Osteoblast (primary cell): ENCODE measurements around the gene DPM1. TPM values are rescaled to one million over a fixed set of nuclear protein-coding genes. Genes with fewer than 3 reads are reported as not detected.

Experiments
- DNase-seq: peaks from one replicate; pipeline ENCODE4 v3.0.0; 2011; ENCODE audit warnings: low spot score, mixed read lengths; ENCODE audit not compliant: insufficient read length; ENCODE audit errors: missing footprints
- H2AFZ ChIP-seq: 2 replicates; pipeline ENCODE4 v1.6.0; 2011; ENCODE audit warnings: mild to moderate bottlenecking, low read length
- H3K27ac ChIP-seq: 2 replicates; pipeline ENCODE4 v1.5.1; 2011; ENCODE audit warnings: mild to moderate bottlenecking, low read depth, low read length, moderate library complexity
- H3K27me3 ChIP-seq: 2 replicates; pipeline ENCODE4 v1.6.0; 2012; ENCODE audit warnings: mild to moderate bottlenecking, control low read depth, inconsistent platforms, low read length, moderate library complexity; ENCODE audit not compliant: insufficient read depth
- H3K36me3 ChIP-seq: 2 replicates; pipeline ENCODE4 v1.5.1; 2011; ENCODE audit warnings: mild to moderate bottlenecking, low read length, control low read depth, moderate library complexity; ENCODE audit not compliant: insufficient read depth
- H3K4me1 ChIP-seq: 2 replicates; pipeline ENCODE4 v1.5.1; 2011; ENCODE audit warnings: mild to moderate bottlenecking, low read length, control low read depth, moderate library complexity; ENCODE audit not compliant: insufficient read depth
- H3K4me2 ChIP-seq: 2 replicates; pipeline ENCODE4 v1.6.0; 2011; ENCODE audit warnings: mild to moderate bottlenecking, low read length; ENCODE audit not compliant: insufficient read depth
- H3K4me3 ChIP-seq: fragments of 200-600 bp; sonication (generic); 3 replicates; pipeline ENCODE4 v1.5.1; 2012; ENCODE audit warnings: mild to moderate bottlenecking, low read length, inconsistent platforms; ENCODE audit not compliant: insufficient read depth
- H3K79me2 ChIP-seq: 2 replicates; pipeline ENCODE4 v1.6.0; 2012; ENCODE audit warnings: mild to moderate bottlenecking, low read length, control low read depth, inconsistent platforms; ENCODE audit not compliant: insufficient read depth
- H3K9me3 ChIP-seq: 2 replicates; pipeline ENCODE4 v1.5.1; 2011; ENCODE audit warnings: low read depth, low read length, control low read depth
- H4K20me1 ChIP-seq: 2 replicates; pipeline ENCODE4 v1.6.0; 2012; ENCODE audit warnings: mild to moderate bottlenecking, low read length, control low read depth; ENCODE audit not compliant: insufficient read depth
- CTCF ChIP-seq: IDR thresholded peaks from 2 replicates; pipeline ENCODE4 v1.5.1; 2011; ENCODE audit warnings: mild to moderate bottlenecking, low read depth, low read length, moderate library complexity; ENCODE audit errors: extremely low read depth
- total RNA-seq: library from RNA; depleted of rRNA; stranded (reverse); fragments of >200 nt; gene quantifications from 2 replicates; pipeline ENCODE4 v1.2.3, GENCODE V29; 2012

Gene DPM1
- 43.3 and 53.2 TPM in 2 replicates for total RNA-seq

GRCh38 chr20:50957798-50958614, at the start of gene DPM1:
DPM1 (minus strand) TSS chr20:50958532; CDS start chr20:50958523, 9 bp downstream.
- H3K4me2 ChIP-seq = peak within 1 kb of the TSS; percentile 92
- H3K4me1 ChIP-seq = peaks cover 23% of the 10 kb centered on the region
- TF ChIP-seq CTCF = no peak
- peaks cover 38% of the 10 kb centered on the region for H4K20me1 ChIP-seq
- H3K36me3 ChIP-seq = peaks cover 33% of the 10 kb centered on the region
- peak within 1 kb of the TSS; percentile 74 for H2AFZ ChIP-seq
- H3K4me3 ChIP-seq = peak within 1 kb of the TSS; percentile 94
- H3K27ac ChIP-seq = peak within 1 kb of the TSS; percentile 98
- peak; percentile 87 for DNase-seq
- H3K79me2 ChIP-seq = peaks cover 77% of the 10 kb centered on the region
- H3K27me3 ChIP-seq = no peaks in the 10 kb centered on the region
- H3K9me3 ChIP-seq = no peaks in the 10 kb centered on the region

GRCh38 chr20:51005214-51005613, 46.9 kb upstream of the DPM1 start:
- TF ChIP-seq CTCF = no peak

GRCh38 chr20:51004781-51005180, 46.4 kb upstream of the DPM1 start:
- Histone ChIP-seq H3K79me2 (no peaks in the 10 kb centered on the region), H2AFZ (no peak overlapping the region), H3K27ac (no peak overlapping the region), H3K4me3 (no peak overlapping the region), H3K27me3 (no peaks in the 10 kb centered on the region), H3K4me2 (no peak overlapping the region), H3K4me1 (no peaks in the 10 kb centered on the region), H3K9me3 (no peaks in the 10 kb centered on the region), H3K36me3 (peaks cover 10% of the 10 kb centered on the region), H4K20me1 (no peaks in the 10 kb centered on the region)
- DNase-seq = no peak
- no peak for TF ChIP-seq CTCF

More at GRCh38 chr20:51005214-51005613, 46.9 kb upstream of the DPM1 start:
- Histone ChIP-seq H2AFZ (no peak overlapping the region), H3K4me3 (no peak overlapping the region), H4K20me1 (no peaks in the 10 kb centered on the region), H3K27me3 (no peaks in the 10 kb centered on the region), H3K4me1 (no peaks in the 10 kb centered on the region), H3K36me3 (peaks cover 10% of the 10 kb centered on the region), H3K79me2 (no peaks in the 10 kb centered on the region), H3K9me3 (no peaks in the 10 kb centered on the region), H3K4me2 (no peak overlapping the region), H3K27ac (no peak overlapping the region)
- no peak for DNase-seq

GRCh38 chr20:51004305-51004727, 46.0 kb upstream of the DPM1 start:
- Histone ChIP-seq H3K4me3 (no peak overlapping the region), H3K27me3 (no peaks in the 10 kb centered on the region), H4K20me1 (no peaks in the 10 kb centered on the region), H3K4me1 (no peaks in the 10 kb centered on the region), H3K4me2 (no peak overlapping the region), H3K36me3 (peaks cover 6% of the 10 kb centered on the region), H3K79me2 (no peaks in the 10 kb centered on the region), H3K27ac (no peak overlapping the region), H2AFZ (no peak overlapping the region), H3K9me3 (no peaks in the 10 kb centered on the region)
- no peak for TF ChIP-seq CTCF
- no peak for DNase-seq
